Mesodermal cell (in vitro differentiated cells): ENCODE results near the gene MRPL3.

ENCODE experiments used
- H3K27ac ChIP-seq: 2 replicates; pipeline ENCODE4 v1.7.0; 2013; ENCODE audit warnings: mild to moderate bottlenecking, low read depth, low read length, moderate library complexity; ENCODE audit not compliant: severe bottlenecking
- H3K36me3 ChIP-seq: 2 replicates; pipeline ENCODE4 v1.7.1; 2013; ENCODE audit warnings: mild to moderate bottlenecking, low read length, moderate library complexity; ENCODE audit not compliant: control insufficient read depth, insufficient read depth
- H3K4me1 ChIP-seq: one replicate; pipeline ENCODE4 v1.7.1; 2013; ENCODE audit warnings: mild to moderate bottlenecking, low read length; ENCODE audit not compliant: insufficient read depth, control insufficient read depth, poor library complexity, severe bottlenecking
- H3K4me3 ChIP-seq: 2 replicates; pipeline ENCODE4 v1.7.0; 2013; ENCODE audit warnings: low read length, control low read depth, mild to moderate bottlenecking; ENCODE audit not compliant: insufficient read depth, poor library complexity, severe bottlenecking; ENCODE audit errors: extremely low read depth
- H3K9me3 ChIP-seq: 2 replicates; pipeline ENCODE4 v1.7.1; 2013; ENCODE audit warnings: mild to moderate bottlenecking, low read length, moderate library complexity; ENCODE audit not compliant: control insufficient read depth
- WGBS, 2 experiments: methylation state at CpG; one replicate each; pipeline ENCODE4 v1.1.5; 2013; ENCODE audit warnings: missing lambda C conversion rate in 2 of 2; ENCODE audit not compliant: insufficient coverage in 2 of 2; 5-methylcytosine and 5-hydroxymethylcytosine counted together

The MRPL3 gene

DNA sequence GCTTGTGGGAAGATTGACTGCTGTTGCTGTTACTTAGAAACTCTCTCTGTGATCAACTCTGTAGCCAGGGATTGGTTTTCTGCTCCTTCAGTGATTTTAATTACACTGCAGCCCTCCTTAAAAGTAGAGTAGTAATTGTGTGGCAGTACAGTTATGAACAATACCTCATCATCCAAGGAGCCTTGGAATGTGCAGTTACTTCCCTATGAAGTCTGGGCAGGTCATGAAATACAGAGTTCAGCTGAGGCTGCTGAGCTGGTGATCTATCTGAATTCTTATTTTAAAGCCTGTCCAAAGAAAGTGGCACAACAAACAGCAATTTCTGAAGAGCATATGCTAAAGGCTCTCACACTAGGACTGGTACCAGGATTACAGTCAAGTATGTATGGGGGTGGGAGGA, 37.4 kb upstream of the MRPL3 start:
- H3K9me3 ChIP-seq, result no peaks in the 10 kb centered on the region
- H3K4me1 ChIP-seq, result no peaks in the 10 kb centered on the region
- H3K4me3 ChIP-seq, result no peak overlapping the region
- H3K36me3 ChIP-seq, result no peaks in the 10 kb centered on the region
- H3K27ac ChIP-seq, result no peak overlapping the region

DNA sequence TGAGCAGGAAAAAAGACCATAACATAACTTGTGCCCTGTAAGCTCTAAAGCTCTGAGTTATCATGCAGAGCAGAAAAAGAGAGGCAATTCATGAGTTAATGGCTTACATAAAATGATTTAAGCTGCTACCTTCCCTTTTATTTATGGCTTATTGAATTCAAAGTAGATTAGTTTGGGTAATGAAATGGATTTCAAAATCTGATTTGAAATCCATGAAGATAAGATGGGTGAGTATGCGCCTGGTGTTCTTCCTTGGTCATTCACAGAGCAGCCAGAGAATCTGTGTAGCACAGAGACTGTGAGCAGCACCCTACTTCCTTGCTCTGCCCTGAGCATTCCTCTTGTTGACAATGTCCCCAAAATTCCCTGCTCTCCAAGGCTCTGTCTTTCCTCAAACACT, 36.2 kb upstream of the MRPL3 start:
- H3K4me1 ChIP-seq, result no peaks in the 10 kb centered on the region
- H3K36me3 ChIP-seq, result no peaks in the 10 kb centered on the region
- H3K27ac ChIP-seq, result no peak overlapping the region
- no peaks in the 10 kb centered on the region for H3K9me3 ChIP-seq
- H3K4me3 ChIP-seq, result no peak overlapping the region
- 80 to 86% methylated on average over 1 of the region's 1 CpG for WGBS, 2 experiments

DNA sequence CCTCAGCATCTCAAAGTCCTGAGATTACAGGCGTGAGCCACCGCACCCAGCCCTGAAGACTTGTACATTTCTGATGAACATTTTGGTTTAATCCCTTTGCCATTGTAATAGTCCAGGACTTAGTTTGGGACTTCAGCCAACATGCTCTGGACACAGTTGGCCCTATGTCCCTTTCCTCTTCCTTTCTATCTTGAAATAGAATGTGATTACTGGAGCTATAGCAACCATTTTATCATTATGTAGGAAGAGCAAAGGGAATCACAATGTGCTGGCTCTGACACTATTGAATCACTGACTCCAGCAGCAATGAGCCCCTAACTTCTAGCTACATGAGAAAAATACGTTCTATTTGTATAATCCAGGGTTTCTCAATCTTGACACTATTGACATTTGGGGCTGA, 34.8 kb upstream of the MRPL3 start:
- H3K4me3 ChIP-seq, result no peak overlapping the region
- 89 to 90% methylated on average over 2 of the region's 3 CpGs for WGBS, 2 experiments
- H3K36me3 ChIP-seq, result no peaks in the 10 kb centered on the region

DNA sequence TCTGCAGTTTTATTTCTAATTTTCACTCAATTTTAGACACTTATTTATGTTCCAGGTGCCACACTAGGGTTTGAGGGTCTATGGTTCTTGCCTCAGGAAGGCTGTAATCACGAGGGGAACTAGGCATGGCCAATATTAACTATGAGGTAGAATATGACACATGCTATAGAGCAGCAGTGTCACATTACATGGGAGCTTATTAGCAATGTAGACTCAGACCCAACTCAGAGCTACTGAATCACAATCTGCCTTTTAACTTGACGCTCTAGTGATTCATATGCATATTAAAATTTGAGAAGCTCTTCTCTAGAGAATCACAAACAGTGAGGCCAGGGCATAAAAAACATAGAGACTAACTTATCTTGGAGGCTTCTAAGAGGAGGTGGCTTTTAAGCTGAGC, 32.8 kb upstream of the MRPL3 start:
- H3K4me3 ChIP-seq, result no peak overlapping the region
- 67% methylated on average over 1 of the region's 2 CpGs; no CpG with 5 or more reads in 1 of the 2 experiments for WGBS, 2 experiments
- no peaks in the 10 kb centered on the region for H3K36me3 ChIP-seq
- H3K27ac ChIP-seq, result no peak overlapping the region
- H3K4me1 ChIP-seq, result no peaks in the 10 kb centered on the region
- H3K9me3 ChIP-seq, result no peaks in the 10 kb centered on the region

More for the DNA sequence above, 34.8 kb upstream of the MRPL3 start:
- H3K27ac ChIP-seq, result no peak overlapping the region
- no peaks in the 10 kb centered on the region for H3K9me3 ChIP-seq
- no peaks in the 10 kb centered on the region for H3K4me1 ChIP-seq

DNA sequence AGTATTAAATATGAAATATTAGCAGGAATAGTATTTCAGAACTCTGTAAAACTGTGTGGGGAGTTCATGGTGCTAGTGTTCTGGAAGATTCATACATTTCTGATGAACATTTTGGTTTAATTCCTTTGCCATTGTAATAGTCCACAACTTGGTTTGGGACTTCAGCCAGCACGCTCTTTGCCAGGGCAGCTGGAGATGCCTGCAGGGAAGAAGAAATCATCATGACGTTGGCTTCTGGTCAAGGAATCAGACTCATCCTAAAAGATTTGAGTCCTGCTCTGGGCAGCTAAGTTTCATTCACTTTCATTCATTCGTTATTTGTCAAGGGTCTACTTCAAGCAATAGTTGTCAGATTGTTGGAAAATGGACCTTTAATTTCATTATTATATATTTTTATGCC, 32.4 kb upstream of the MRPL3 start:
- Histone ChIP-seq H3K9me3 (no peaks in the 10 kb centered on the region), H3K27ac (no peak overlapping the region), H3K4me3 (no peak overlapping the region), H3K36me3 (no peaks in the 10 kb centered on the region), H3K4me1 (no peaks in the 10 kb centered on the region)
- WGBS, 2 experiments, result 84 to 100% methylated on average over 1 to 2 of the region's 3 CpGs

DNA sequence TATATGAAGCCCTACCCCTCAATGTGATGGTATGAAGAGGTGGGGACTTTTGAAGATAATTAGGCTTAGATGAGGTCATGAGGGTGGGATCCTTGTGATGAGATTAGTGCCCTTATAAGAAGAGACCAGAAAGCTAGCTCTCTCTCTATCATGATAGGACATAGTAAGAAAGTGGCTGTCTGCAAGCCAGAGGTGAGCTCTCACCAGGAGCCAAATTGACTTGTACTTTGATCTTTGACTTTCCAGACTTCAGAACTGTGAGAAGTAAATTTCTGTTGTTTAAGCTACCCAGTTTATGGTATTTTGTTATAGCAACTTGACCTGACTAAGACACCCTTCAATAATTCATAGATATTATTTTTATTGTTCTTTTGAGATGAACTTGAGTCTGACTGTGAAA, 29.9 kb upstream of the MRPL3 start:
- no peak overlapping the region for H3K27ac ChIP-seq
- H3K4me1 ChIP-seq, result no peaks in the 10 kb centered on the region
- no peak overlapping the region for H3K4me3 ChIP-seq
- H3K36me3 ChIP-seq, result no peaks in the 10 kb centered on the region
- no peaks in the 10 kb centered on the region for H3K9me3 ChIP-seq

DNA sequence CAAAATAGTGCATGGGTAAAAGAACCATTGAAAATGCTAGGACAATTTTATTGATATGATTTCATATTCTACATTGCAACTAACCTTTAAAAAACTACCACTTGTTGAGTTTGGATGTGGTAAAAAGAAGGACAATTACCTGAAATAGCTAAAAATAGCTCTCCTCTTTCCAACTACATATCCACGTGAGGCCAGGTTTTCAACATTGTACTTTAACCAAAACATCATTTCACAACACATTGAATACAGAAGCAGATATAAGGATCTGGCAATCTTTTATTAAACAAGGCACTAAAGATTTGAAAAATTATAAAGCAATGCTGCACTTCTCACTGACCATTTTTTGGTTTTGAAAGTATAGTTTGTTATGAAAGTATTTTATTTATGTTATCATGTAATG, 28.1 kb upstream of the MRPL3 start:
- no peaks in the 10 kb centered on the region for H3K9me3 ChIP-seq
- H3K36me3 ChIP-seq, result no peaks in the 10 kb centered on the region
- WGBS, 2 experiments, result 100% methylated on average over 1 of the region's 1 CpG; no CpG with 5 or more reads in 1 of the 2 experiments
- no peaks in the 10 kb centered on the region for H3K4me1 ChIP-seq
- no peak overlapping the region for H3K27ac ChIP-seq
- no peak overlapping the region for H3K4me3 ChIP-seq

DNA sequence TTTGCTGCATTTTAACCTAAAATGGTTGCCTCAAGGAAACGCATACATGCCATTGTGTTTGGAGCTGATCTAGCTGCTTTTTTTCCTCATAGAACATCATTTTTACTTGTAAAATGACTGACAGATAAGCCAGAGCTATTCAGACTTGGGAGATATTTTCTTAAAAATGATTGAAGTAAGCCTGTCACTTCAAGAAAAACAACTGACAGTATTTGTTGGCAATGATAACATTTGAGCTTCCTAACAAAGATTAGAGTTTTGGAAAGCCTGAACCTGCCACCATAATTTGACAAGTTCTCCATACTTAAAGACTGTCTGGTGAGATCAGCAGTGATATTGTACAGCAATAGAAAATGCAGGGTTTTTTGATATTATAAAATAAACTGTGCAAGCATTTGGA, 27.6 kb upstream of the MRPL3 start:
- H3K27ac ChIP-seq, result no peak overlapping the region
- no CpG with 5 or more reads among the region's 1 CpG for WGBS, 2 experiments
- H3K9me3 ChIP-seq, result no peaks in the 10 kb centered on the region
- H3K36me3 ChIP-seq, result no peaks in the 10 kb centered on the region
- no peaks in the 10 kb centered on the region for H3K4me1 ChIP-seq
- H3K4me3 ChIP-seq, result no peak overlapping the region

DNA sequence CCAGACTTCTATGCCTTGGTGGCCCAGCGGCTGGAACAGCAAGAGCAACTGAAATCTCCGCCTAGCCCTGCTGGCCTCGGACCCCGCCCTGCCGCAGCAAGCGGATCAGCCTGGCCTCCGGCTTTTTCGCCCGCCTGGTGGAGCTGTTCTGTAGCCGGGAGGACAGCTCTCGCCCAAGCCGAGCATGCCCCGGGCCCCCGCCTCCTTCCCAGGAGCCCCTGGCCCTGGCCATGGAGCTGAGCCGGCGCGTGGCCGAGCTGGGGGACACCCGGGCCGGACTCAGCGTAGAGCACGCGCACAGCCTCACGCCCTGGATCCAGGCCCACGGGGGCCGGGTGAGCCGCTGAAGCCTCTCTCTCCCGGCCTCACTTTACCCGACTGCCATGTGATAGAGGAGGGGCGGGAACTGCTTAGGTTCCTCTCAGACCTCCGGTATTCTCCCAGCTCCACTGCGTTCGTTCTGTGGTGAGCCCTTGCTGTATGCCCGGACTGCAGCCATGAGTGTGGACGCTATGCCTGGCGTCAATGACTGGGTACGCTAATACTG, 24.1 kb upstream of the MRPL3 start:
- no peaks in the 10 kb centered on the region for H3K9me3 ChIP-seq
- no peaks in the 10 kb centered on the region for H3K4me1 ChIP-seq
- WGBS, 2 experiments, result 89 to 93% methylated on average over 34 to 37 of the region's 37 CpGs
- no peaks in the 10 kb centered on the region for H3K36me3 ChIP-seq
- H3K4me3 ChIP-seq, result no peak overlapping the region
- H3K27ac ChIP-seq, result no peak overlapping the region

DNA sequence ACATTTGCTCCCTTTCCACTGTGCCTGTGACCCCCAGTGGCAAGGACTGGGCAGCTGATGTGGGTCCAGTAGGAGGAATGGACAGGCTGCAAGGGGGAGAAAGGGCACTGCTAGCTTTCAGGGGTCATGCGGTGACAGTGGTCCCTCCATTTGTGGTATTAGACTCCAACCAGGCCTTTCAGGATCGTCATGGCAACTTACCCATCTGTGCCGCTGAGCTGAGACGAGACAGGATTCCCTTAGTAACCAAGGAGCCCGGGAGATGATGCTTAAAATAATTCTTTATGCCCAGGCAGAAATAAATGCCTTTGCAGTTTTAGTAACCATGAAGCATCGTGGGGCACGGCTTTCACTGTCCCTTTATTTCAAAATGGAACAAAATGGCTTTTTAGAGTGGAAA, 15.9 kb upstream of the MRPL3 start:
- H3K27ac ChIP-seq, result no peak overlapping the region
- no peaks in the 10 kb centered on the region for H3K9me3 ChIP-seq
- 89 to 92% methylated on average over 7 of the region's 7 CpGs for WGBS, 2 experiments
- H3K4me1 ChIP-seq, result no peaks in the 10 kb centered on the region
- H3K36me3 ChIP-seq, result no peaks in the 10 kb centered on the region
- H3K4me3 ChIP-seq, result no peak overlapping the region

DNA sequence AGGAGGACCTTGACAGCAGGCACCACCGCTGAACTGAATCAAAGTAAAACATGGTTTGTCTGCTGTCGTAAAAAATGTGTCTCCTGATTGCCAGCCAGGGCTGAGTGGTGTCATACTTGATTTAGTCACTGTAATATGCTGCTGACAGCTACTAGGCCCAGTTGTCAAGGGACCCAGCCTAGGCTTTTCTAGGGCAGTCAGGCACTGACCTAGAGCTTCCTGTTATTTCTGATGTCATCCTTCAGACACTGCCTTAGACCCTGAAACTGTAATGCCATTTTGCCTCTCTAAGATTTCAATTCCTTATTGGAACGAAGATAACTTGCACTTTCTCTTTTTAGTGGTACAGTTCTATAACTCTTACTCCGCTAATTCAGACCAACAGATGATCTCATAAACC, 2.6 kb upstream of the MRPL3 start:
- 89% methylated on average over 2 of the region's 4 CpGs for WGBS, 2 experiments

DNA sequence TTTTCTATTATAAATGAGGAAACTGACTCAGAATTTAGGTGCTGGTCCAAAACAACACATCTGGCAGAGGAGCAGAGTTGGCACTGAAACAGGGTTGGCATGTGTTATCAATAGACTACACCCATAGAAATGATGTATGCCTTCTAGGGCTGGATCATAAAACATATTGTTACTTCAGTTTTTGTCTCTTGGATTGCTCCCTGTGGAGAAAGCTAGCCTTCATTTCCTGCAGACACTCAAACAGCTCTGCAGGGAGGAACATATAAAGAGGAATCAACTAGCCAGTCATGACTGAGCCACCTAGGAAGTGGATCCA, 507 bp upstream of the MRPL3 start:
- Histone ChIP-seq H3K4me3 (peak overlapping the region; percentile 92), H3K9me3 (no peaks in the 10 kb centered on the region), H3K4me1 (peaks cover 5% of the 10 kb centered on the region), H3K36me3 (peaks cover 29% of the 10 kb centered on the region), H3K27ac (no peak overlapping the region)

More for the DNA sequence above, 2.6 kb upstream of the MRPL3 start:
- H3K4me3 ChIP-seq, result no peak overlapping the region
- H3K36me3 ChIP-seq, result peaks cover 10% of the 10 kb centered on the region
- H3K9me3 ChIP-seq, result no peaks in the 10 kb centered on the region
- peaks cover 5% of the 10 kb centered on the region for H3K4me1 ChIP-seq
- H3K27ac ChIP-seq, result no peak overlapping the region
